Measurements from ENCODE around the gene CDCA3. TPM values are rescaled to one million over a fixed set of nuclear protein-coding genes. Genes with fewer than 3 reads are reported as not detected.

The CDCA3 gene
- polyA plus RNA-seq, 1 donor from 2014 or later: 38.2 TPM

Other genes with a start within 250 kb of the CDCA3 start
- 203 TPM for gene CHD4, start 243.9 kb downstream of the CDCA3 start, polyA plus RNA-seq (ENCODE audit: insufficient read depth, low read depth, low replicate concordance)
- 2.0 TPM for gene LPAR5, start 215.3 kb downstream of the CDCA3 start, polyA plus RNA-seq (ENCODE audit: insufficient read depth, low read depth, low replicate concordance)
- 1.4 TPM for gene ACRBP, start 203.9 kb downstream of the CDCA3 start, polyA plus RNA-seq (ENCODE audit: insufficient read depth, low read depth, low replicate concordance)
- 117 TPM for gene ING4, start 188.2 kb downstream of the CDCA3 start, polyA plus RNA-seq (ENCODE audit: insufficient read depth, low read depth, low replicate concordance)
- gene ZNF384, start 161.9 kb downstream of the CDCA3 start, polyA plus RNA-seq (ENCODE audit: insufficient read depth, low read depth, low replicate concordance): 44.3 TPM
- 63.9 TPM for gene PIANP, start 150.5 kb downstream of the CDCA3 start, polyA plus RNA-seq (ENCODE audit: insufficient read depth, low read depth, low replicate concordance)
- gene COPS7A, start 127.2 kb downstream of the CDCA3 start, polyA plus RNA-seq (ENCODE audit: insufficient read depth, low read depth, low replicate concordance): 77.8 TPM
- gene MLF2, start 98.1 kb downstream of the CDCA3 start, polyA plus RNA-seq (ENCODE audit: insufficient read depth, low read depth, low replicate concordance): 293 TPM
- gene PTMS, start 84.9 kb downstream of the CDCA3 start, polyA plus RNA-seq (ENCODE audit: insufficient read depth, low read depth, low replicate concordance): 1,278 TPM
- 0.81 TPM for gene LAG3, start 78.8 kb downstream of the CDCA3 start, polyA plus RNA-seq (ENCODE audit: insufficient read depth, low read depth, low replicate concordance)
- gene CD4, start 61.8 kb downstream of the CDCA3 start, polyA plus RNA-seq (ENCODE audit: insufficient read depth, low read depth, low replicate concordance): 13.7 TPM
- 59.9 TPM for gene GPR162, start 29.5 kb downstream of the CDCA3 start, polyA plus RNA-seq (ENCODE audit: insufficient read depth, low read depth, low replicate concordance)
- 14.5 TPM for gene P3H3, start 22.9 kb downstream of the CDCA3 start, polyA plus RNA-seq (ENCODE audit: insufficient read depth, low read depth, low replicate concordance)
- gene GNB3, start 10.4 kb downstream of the CDCA3 start, polyA plus RNA-seq (ENCODE audit: insufficient read depth, low read depth, low replicate concordance): 4.8 TPM
- 106 TPM for gene USP5, start 864 bp upstream of the CDCA3 start, polyA plus RNA-seq (ENCODE audit: insufficient read depth, low read depth, low replicate concordance)
- 1,087 TPM for gene TPI1, start 16.2 kb upstream of the CDCA3 start, polyA plus RNA-seq (ENCODE audit: insufficient read depth, low read depth, low replicate concordance)
- 6.2 TPM for gene SPSB2, start 22.0 kb upstream of the CDCA3 start, polyA plus RNA-seq (ENCODE audit: insufficient read depth, low read depth, low replicate concordance)
- gene LRRC23, start 53.5 kb upstream of the CDCA3 start, polyA plus RNA-seq (ENCODE audit: insufficient read depth, low read depth, low replicate concordance): 19.3 TPM
- 553 TPM for gene ENO2, start 63.3 kb upstream of the CDCA3 start, polyA plus RNA-seq (ENCODE audit: insufficient read depth, low read depth, low replicate concordance)
- gene ATN1, start 76.7 kb upstream of the CDCA3 start, polyA plus RNA-seq (ENCODE audit: insufficient read depth, low read depth, low replicate concordance): 221 TPM
- not detected for gene RNU7-1, start 92.5 kb upstream of the CDCA3 start, polyA plus RNA-seq (ENCODE audit: insufficient read depth, low read depth, low replicate concordance)
- gene C12orf57, start 92.7 kb upstream of the CDCA3 start, polyA plus RNA-seq (ENCODE audit: insufficient read depth, low read depth, low replicate concordance): 619 TPM
- 28.3 TPM for gene PTPN6, start 100.1 kb upstream of the CDCA3 start, polyA plus RNA-seq (ENCODE audit: insufficient read depth, low read depth, low replicate concordance)
- 266 TPM for gene PHB2, start 119.4 kb upstream of the CDCA3 start, polyA plus RNA-seq (ENCODE audit: insufficient read depth, low read depth, low replicate concordance)
- 26.0 TPM for gene EMG1, start 119.6 kb upstream of the CDCA3 start, polyA plus RNA-seq (ENCODE audit: insufficient read depth, low read depth, low replicate concordance)
- 27.6 TPM for gene LPCAT3, start 167.2 kb upstream of the CDCA3 start, polyA plus RNA-seq (ENCODE audit: insufficient read depth, low read depth, low replicate concordance)
- 8.6 TPM for gene C1S, start 209.4 kb upstream of the CDCA3 start, polyA plus RNA-seq (ENCODE audit: insufficient read depth, low read depth, low replicate concordance)
- 17.0 TPM for gene C1R, start 241.2 kb upstream of the CDCA3 start, polyA plus RNA-seq (ENCODE audit: insufficient read depth, low read depth, low replicate concordance)